H1 (cell line): Measurements from ENCODE around the gene SRSF3. TPM values are rescaled to one million over a fixed set of nuclear protein-coding genes. Genes with fewer than 3 reads are reported as not detected.

Experiments
- CTCF ChIA-PET: fragments of 300-600 bp; sonication (Branson Sonifier 250); formaldehyde crosslinking; loops from one replicate; lab custom pipeline; 2021; ENCODE audit not compliant: partially characterized antibody; lab: Charles Lee
- POLR2A ChIA-PET: fragments of 300-600 bp; sonication (Branson Sonifier 250); formaldehyde crosslinking; loops from one replicate; lab custom pipeline; 2021; ENCODE audit warnings: inconsistent platforms; ENCODE audit not compliant: partially characterized antibody; lab: Charles Lee
- DNase-seq, 2 experiments: peaks; one replicate each; pipeline versions ENCODE4 v3.0.0 to v3.0.0-alpha.2; 2010 to 2022; ENCODE audit warnings: low spot score in 2 of 2, low read depth in 1 of 2, mixed read lengths in 1 of 2
- FAIRE-seq: peaks from 2 replicates; lab custom pipeline; 2011; peaks lifted over from hg19 to GRCh38; lab: Jason Lieb, UNC
- H2AFZ ChIP-seq: 2 replicates; pipeline ENCODE4 v1.8.1; 2012; ENCODE audit warnings: low read length, inconsistent platforms
- H2AK5ac ChIP-seq: 2 replicates; pipeline ENCODE4 v1.6.1; 2013; ENCODE audit warnings: low read depth, low read length
- H2BK120ac ChIP-seq: replicated peaks from 2 replicates; pipeline ENCODE3; 2013; ENCODE audit warnings: low read depth, low read length, inconsistent platforms
- H2BK12ac ChIP-seq: 2 replicates; pipeline ENCODE4 v1.6.1; 2013; ENCODE audit warnings: low read depth, low read length
- H2BK15ac ChIP-seq: 2 replicates; pipeline ENCODE4 v1.6.1; 2013; ENCODE audit warnings: low read length
- H2BK20ac ChIP-seq: 2 replicates; pipeline ENCODE4 v1.6.1; 2013; ENCODE audit warnings: low read length
- H2BK5ac ChIP-seq: 2 replicates; pipeline ENCODE4 v1.6.1; 2013; ENCODE audit warnings: low read depth, low read length
- H3K14ac ChIP-seq: 2 replicates; pipeline ENCODE4 v1.6.1; 2013; ENCODE audit warnings: inconsistent platforms; ENCODE audit not compliant: insufficient read length
- H3K18ac ChIP-seq: 2 replicates; pipeline ENCODE4 v1.6.1; 2013; ENCODE audit warnings: low read length; ENCODE audit errors: extremely low read depth
- H3K23ac ChIP-seq: 2 replicates; pipeline ENCODE4 v1.6.1; 2013; ENCODE audit warnings: inconsistent platforms; ENCODE audit not compliant: insufficient read length
- H3K23me2 ChIP-seq: 2 replicates; pipeline ENCODE4 v1.6.1; 2013; ENCODE audit warnings: low read depth, low read length
- H3K27ac ChIP-seq: 2 replicates; pipeline ENCODE4 v1.6.1; 2011; ENCODE audit warnings: low read depth, low read length, inconsistent platforms
- H3K27me3 ChIP-seq, 4 experiments: replicated peaks in 1 of 4; 1 replicate in 1 of 4; 2 replicates in 3 of 4; pipeline versions ENCODE4 v1.6.1 to v1.8.1; 2011 to 2013; ENCODE audit warnings: low read length in 3 of 4, mild to moderate bottlenecking in 3 of 4, inconsistent platforms in 2 of 4, mixed read lengths in 2 of 4, moderate library complexity in 1 of 4; ENCODE audit not compliant: control insufficient read depth in 3 of 4, insufficient read depth in 3 of 4; ENCODE audit errors: extremely low read depth in 1 of 4
- H3K36me3 ChIP-seq, 4 experiments: 2 replicates each; pipeline versions ENCODE4 v1.6.1 to v1.8.1; 2011 to 2013; ENCODE audit warnings: mild to moderate bottlenecking in 4 of 4, low read length in 3 of 4, moderate library complexity in 2 of 4, control low read depth in 1 of 4, inconsistent platforms in 1 of 4; ENCODE audit not compliant: insufficient read depth in 4 of 4, control insufficient read depth in 2 of 4
- H3K4ac ChIP-seq: replicated peaks from 2 replicates; pipeline ENCODE3; 2013; ENCODE audit warnings: low read length, low read depth, mixed read lengths, inconsistent platforms; ENCODE audit not compliant: insufficient read length
- H3K4me1 ChIP-seq, 4 experiments: replicated peaks in 1 of 4; 1 replicate in 1 of 4; 2 replicates in 3 of 4; pipeline versions ENCODE4 v1.6.1 to v1.8.1; 2011 to 2013; ENCODE audit warnings: low read length in 3 of 4, inconsistent platforms in 2 of 4, mixed read lengths in 1 of 4; ENCODE audit not compliant: insufficient read depth in 4 of 4, control insufficient read depth in 3 of 4
- H3K4me2 ChIP-seq, 2 experiments: 2 replicates each; pipeline versions ENCODE4 v1.6.1 to v1.8.1; 2011 to 2013; ENCODE audit warnings: low read depth in 2 of 2, low read length in 2 of 2, control low read depth in 1 of 2, inconsistent platforms in 1 of 2, mild to moderate bottlenecking in 1 of 2; ENCODE audit not compliant: insufficient read depth in 1 of 2
- H3K4me3 ChIP-seq, 4 experiments: fragments of 200-600, 300-600 bp in 1 of 4; sonication (generic), shearing (Covaris generic), sonication (Bioruptor Twin) in 1 of 4; 2 replicates each; pipeline versions ENCODE4 v1.5.1 to v1.8.1; 2011 to 2016; ENCODE audit warnings: low read length in 4 of 4, low read depth in 3 of 4, control low read depth in 2 of 4, inconsistent platforms in 2 of 4, mild to moderate bottlenecking in 2 of 4, mixed read lengths in 1 of 4, moderate library complexity in 1 of 4; ENCODE audit not compliant: insufficient read depth in 2 of 4; ENCODE audit errors: extremely low read depth in 1 of 4
- H3K56ac ChIP-seq: replicated peaks from 2 replicates; pipeline ENCODE3; 2013; ENCODE audit warnings: low read depth, mild to moderate bottlenecking, mixed read lengths, low read length, inconsistent platforms; ENCODE audit not compliant: insufficient read length
- H3K79me1 ChIP-seq: 2 replicates; pipeline ENCODE4 v1.6.1; 2013; ENCODE audit warnings: low read depth, low read length, control low read depth
- H3K79me2 ChIP-seq, 2 experiments: 2 replicates each; pipeline versions ENCODE4 v1.6.1 to v1.8.1; 2012 to 2013; ENCODE audit warnings: low read length in 2 of 2, mild to moderate bottlenecking in 2 of 2, inconsistent platforms in 1 of 2; ENCODE audit not compliant: insufficient read depth in 2 of 2, control insufficient read depth in 1 of 2
- H3K9ac ChIP-seq, 4 experiments: replicated peaks in 1 of 4; 1 replicate in 1 of 4; 2 replicates in 3 of 4; pipeline versions ENCODE4 v1.6.1 to v1.8.1; 2011 to 2013; ENCODE audit warnings: low read depth in 3 of 4, low read length in 3 of 4, control low read depth in 2 of 4, mild to moderate bottlenecking in 2 of 4, moderate library complexity in 2 of 4, inconsistent platforms in 1 of 4; ENCODE audit errors: extremely low read depth in 1 of 4
- H3K9me3 ChIP-seq, 2 experiments: 2 replicates each; pipeline versions ENCODE4 v1.6.1 to v1.8.1; 2012 to 2013; ENCODE audit warnings: mild to moderate bottlenecking in 2 of 2, moderate library complexity in 2 of 2, control low read depth in 1 of 2, inconsistent platforms in 1 of 2, low read depth in 1 of 2, low read length in 1 of 2, mixed read lengths in 1 of 2; ENCODE audit not compliant: insufficient read depth in 2 of 2
- H4K20me1 ChIP-seq, 2 experiments: replicated peaks in 1 of 2; 2 replicates each; pipeline versions ENCODE3 to v1.8.1; 2011 to 2013; ENCODE audit warnings: inconsistent platforms in 2 of 2, low read length in 2 of 2, mild to moderate bottlenecking in 1 of 2; ENCODE audit not compliant: insufficient read depth in 2 of 2, control insufficient read depth in 1 of 2
- H4K5ac ChIP-seq: 2 replicates; pipeline ENCODE4 v1.6.1; 2013; ENCODE audit warnings: low read length, low read depth, mixed read lengths, inconsistent platforms; ENCODE audit not compliant: insufficient read length
- H4K8ac ChIP-seq: 2 replicates; pipeline ENCODE4 v1.8.0; 2013; ENCODE audit warnings: mild to moderate bottlenecking, moderate library complexity, low read length, inconsistent platforms; ENCODE audit not compliant: insufficient read depth; ENCODE audit errors: extremely low read depth
- H4K91ac ChIP-seq: replicated peaks from 2 replicates; pipeline ENCODE3; 2013; ENCODE audit warnings: low read length, mixed read lengths, inconsistent platforms; ENCODE audit not compliant: insufficient read length
- ASH2L ChIP-seq: fragments of 200-600, 300-600 bp; sonication (generic); IDR thresholded peaks from one replicate; pipeline ENCODE4 v1.7.1; 2017; ENCODE audit warnings: low read length
- ATF2 ChIP-seq: IDR thresholded peaks from 2 replicates; pipeline ENCODE4 v1.6.1; 2012; ENCODE audit warnings: low read length, inconsistent platforms
- CEBPB ChIP-seq: IDR thresholded peaks from 2 replicates; pipeline ENCODE4 v1.6.1; 2012; ENCODE audit warnings: low read depth, low read length
- CHD2 ChIP-seq: IDR thresholded peaks from 2 replicates; pipeline ENCODE4 v1.6.1; 2012; ENCODE audit warnings: low read length, improper control_type of control experiment
- FOSL1 ChIP-seq: IDR thresholded peaks from 2 replicates; pipeline ENCODE4 v1.6.1; 2011; ENCODE audit warnings: mild to moderate bottlenecking, low read depth, low read length, moderate library complexity; ENCODE audit not compliant: insufficient read depth
- KDM1A ChIP-seq: fragments of 200-600, 300-600 bp; sonication (generic); IDR thresholded peaks from 2 replicates; pipeline ENCODE4 v1.7.1; 2016; ENCODE audit warnings: mild to moderate bottlenecking, low read length, borderline replicate concordance
- PHF8 ChIP-seq: fragments of 200-600 bp; sonication (generic); conservative IDR thresholded peaks from 2 replicates; pipeline ENCODE4 v1.7.1; 2012; ENCODE audit warnings: low read depth, mild to moderate bottlenecking, inconsistent platforms, low read length, moderate library complexity
- SAP30 ChIP-seq: fragments of 300-600 bp; sonication (generic); IDR thresholded peaks from 2 replicates; pipeline ENCODE4 v1.7.1; 2012; ENCODE audit warnings: low read length, moderate library complexity, mild to moderate bottlenecking, inconsistent platforms; ENCODE audit not compliant: insufficient read depth, insufficient replicate concordance
- SIRT6 ChIP-seq: IDR thresholded peaks from one replicate; pipeline ENCODE4 v1.7.1; 2012; ENCODE audit warnings: low read length, inconsistent platforms
- TCF12 ChIP-seq: IDR thresholded peaks from 2 replicates; pipeline ENCODE4 v1.6.1; 2011; ENCODE audit warnings: low read depth, mild to moderate bottlenecking, low read length
- WGBS, 2 experiments: shearing (Covaris generic) in 1 of 2; methylation state at CpG; one replicate each; pipeline versions ENCODE4 v1.1.6 to v1.1.7; 2013 to 2015; ENCODE audit warnings: low lambda C conversion rate in 2 of 2, mixed read lengths in 2 of 2, inconsistent platforms in 1 of 2, low coverage in 1 of 2, missing lambda C conversion rate in 1 of 2; ENCODE audit not compliant: insufficient replicate concordance in 2 of 2, insufficient coverage in 1 of 2, insufficient read length in 1 of 2; ENCODE audit errors: extremely low coverage in 1 of 2, missing lambda C conversion rate in 1 of 2; 5-methylcytosine and 5-hydroxymethylcytosine counted together
- polyA plus RNA-seq, 7 experiments: library from polyadenylated mRNA; depleted of rRNA in 3 of 7; stranded (reverse) in 5 of 7; unstranded in 2 of 7; fragments of >200 nt in 5 of 7; fragments of 200-250 nt in 2 of 7; gene quantifications; 1 replicate in 5 of 7; 2 replicates in 1 of 7; 4 replicates in 1 of 7; pipeline versions ENCODE4 v1.2.1 to v1.2.3, GENCODE V29; 2011 to 2013; ENCODE audit warnings: missing spikeins in 2 of 7, mixed read lengths in 2 of 7
- total RNA-seq: library from RNA; stranded (reverse); fragmentation: NEBNext Ultra II Directional; extraction: Animal tissue kit (Norgen Biotek cat#: 25700); gene quantifications from 2 replicates; pipeline ENCODE4 v1.2.1, GENCODE V29; 2021

Gene SRSF3
- total and polyA plus RNA-seq, 2 of the 8 experiments (the other 6 are each of a cell fraction or from before 2014, with no cell fraction given) = 471 to 689 TPM

GRCh38 chr6:36615018-36615761 lies 21.0 kb downstream of the SRSF3 start:
- Histone ChIP-seq H2BK120ac (no peak overlapping the region), H3K4me2 (no peak overlapping the region), H3K18ac (no peak overlapping the region), H3K4me3 (no peak overlapping the region), H2BK20ac (no peak overlapping the region), H3K14ac (no peak overlapping the region), H3K23me2 (no peaks in the 10 kb centered on the region), H3K79me1 (no peaks in the 10 kb centered on the region), H4K5ac (no peak overlapping the region), H4K20me1 (peaks cover 1 to 4% of the 10 kb centered on the region in 2 experiments), H3K4ac (no peak overlapping the region), H4K8ac (0 out of 2 replicates have a peak overlapping the region, but pooled peaks have one; percentile 46), H3K27me3 (no peaks in the 10 kb centered on the region), H2BK15ac (no peak overlapping the region), H3K56ac (no peak overlapping the region), H3K27ac (no peak overlapping the region), H2AFZ (no peak overlapping the region), H3K79me2 (no peaks in the 10 kb centered on the region), H3K23ac (no peak overlapping the region), H4K91ac (no peak overlapping the region), H2BK12ac (no peak overlapping the region), H2BK5ac (no peak overlapping the region), H3K9ac (no peak overlapping the region), H3K36me3 (peaks cover 0 to 23% (median 7%) of the 10 kb centered on the region in 4 experiments; a peak in 5 of 8 replicates), H3K9me3 (no peaks in the 10 kb centered on the region), H3K4me1 (peaks cover 0 to 2% (median 0%) of the 10 kb centered on the region in 4 experiments; a peak in 1 of 7 replicates), H2AK5ac (no peak overlapping the region)
- ChIA-PET CTCF (interaction anchor here (0.6 to 3.4 kb wide), 46 partner anchors 10 to 317 kb away, joined by 3 to 48 read pairs (median 4); partner anchors contain the start of genes C6orf89 and RAB44), POLR2A (interaction anchor here (0.6 to 14.6 kb wide), 7 partner anchors 9 to 529 kb away, joined by 3 to 386 read pairs (median 4); partner anchors contain the start of genes CDKN1A and SRSF3)
- DNase-seq (no peak), FAIRE-seq (no peak)
- 73% methylated on average over 7 of the region's 7 CpGs; no CpG with 5 or more reads in 1 of the 2 experiments for WGBS, 2 experiments
- no peak for TF ChIP-seq SIRT6
- no peak for TF ChIP-seq TCF12
- no peak for TF ChIP-seq PHF8
- TF ChIP-seq CEBPB = peak; percentile 99
- no peak for TF ChIP-seq ASH2L
- TF ChIP-seq SAP30 = no peak
- 0 out of 2 replicates have a peak, but pooled peaks have one; percentile 41 for TF ChIP-seq KDM1A
- no peak for TF ChIP-seq FOSL1
- TF ChIP-seq CHD2 = no peak
- TF ChIP-seq ATF2 = 0 out of 2 replicates have a peak, but pooled peaks have one; percentile 31
